AG20443 (cell line): ENCODE measurements around the gene PARPBP.
"Not testable (repeated sequence)": the region's sequence is repeated elsewhere in the genome, so short reads cannot be mapped to it uniquely, and the experiment has no call there.

ENCODE experiments used
- DNase-seq: peaks from one replicate; pipeline ENCODE4 v3.0.0; 2012; ENCODE audit warnings: low spot score, mixed read lengths

PARPBP gene

DNA sequence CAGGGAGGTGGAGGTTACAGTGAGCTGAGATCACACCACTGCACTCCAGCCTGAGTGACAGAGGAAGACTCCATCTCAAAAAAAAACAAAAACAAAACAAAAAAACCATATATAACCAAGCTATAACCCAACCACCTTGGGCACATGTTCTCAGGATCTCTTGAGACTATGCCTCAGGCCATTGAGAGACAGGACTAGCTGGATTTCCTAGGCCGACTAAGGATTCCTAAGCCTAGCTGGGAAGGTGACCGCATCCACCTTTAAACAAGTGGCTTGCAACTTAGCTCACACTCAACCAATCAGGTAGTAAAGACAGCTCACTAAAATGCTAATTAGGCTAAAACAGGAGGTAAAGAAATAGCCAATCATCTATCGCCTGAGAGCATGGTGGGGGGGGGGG, 35.2 kb downstream of the PARPBP start:
- DNase-seq, result not testable (repeated sequence)

DNA sequence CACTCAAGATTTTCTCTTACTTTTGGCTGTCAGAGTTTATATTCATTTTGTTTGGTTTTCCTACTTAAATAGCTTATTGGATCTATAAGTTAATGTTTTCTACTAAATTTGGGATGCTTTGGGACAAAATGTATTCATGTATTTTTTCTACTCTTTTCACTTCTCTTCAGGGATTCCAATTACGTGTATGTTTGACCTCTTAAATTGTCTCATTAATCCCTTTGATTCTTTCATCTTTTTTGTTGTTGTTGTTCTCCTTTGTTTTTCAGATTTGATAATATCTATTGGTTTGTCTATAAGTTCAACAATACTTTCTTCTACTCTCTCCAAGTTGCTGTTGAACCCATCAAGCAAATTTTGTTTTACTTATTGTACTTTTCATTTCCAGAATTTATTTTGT, 43.4 kb downstream of the PARPBP start:
- no peak for DNase-seq

DNA sequence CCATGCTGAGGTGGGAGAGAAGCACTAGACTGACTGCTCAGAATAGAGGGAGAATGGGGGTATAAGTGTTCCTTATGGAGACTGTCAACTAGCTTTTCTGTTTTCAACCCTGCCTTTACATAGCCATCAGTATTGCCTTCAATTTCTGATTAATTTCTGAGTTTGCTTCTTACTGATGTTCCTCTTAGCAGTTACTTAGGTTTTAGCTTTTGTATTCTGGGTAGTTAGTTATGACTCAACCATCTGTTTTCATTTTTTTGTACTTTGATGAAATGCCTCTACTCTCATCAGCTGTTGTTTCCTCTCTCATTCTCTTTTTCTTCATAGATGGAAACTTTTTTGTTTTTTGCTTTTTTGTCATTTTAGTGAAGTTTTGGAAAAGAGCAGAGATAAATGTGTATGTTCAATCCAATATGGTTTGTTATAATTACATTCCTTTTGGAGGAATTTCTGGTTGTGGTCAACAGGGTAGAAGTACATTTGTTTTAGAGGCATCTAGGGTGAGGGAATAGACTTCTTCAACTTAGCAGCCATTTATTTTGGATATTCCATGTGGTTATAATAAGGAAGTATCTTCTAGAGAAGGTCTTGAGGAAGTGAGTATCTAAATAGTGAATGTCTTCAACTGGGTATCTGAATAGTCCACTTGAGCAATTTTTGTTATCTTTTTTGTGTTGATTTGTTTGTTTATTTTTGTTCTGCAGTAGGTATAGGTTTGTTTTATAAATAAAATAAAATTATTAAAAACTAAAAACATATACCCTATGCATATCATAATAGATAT, 48.0 kb downstream of the PARPBP start:
- DNase-seq, result peak; percentile 21

DNA sequence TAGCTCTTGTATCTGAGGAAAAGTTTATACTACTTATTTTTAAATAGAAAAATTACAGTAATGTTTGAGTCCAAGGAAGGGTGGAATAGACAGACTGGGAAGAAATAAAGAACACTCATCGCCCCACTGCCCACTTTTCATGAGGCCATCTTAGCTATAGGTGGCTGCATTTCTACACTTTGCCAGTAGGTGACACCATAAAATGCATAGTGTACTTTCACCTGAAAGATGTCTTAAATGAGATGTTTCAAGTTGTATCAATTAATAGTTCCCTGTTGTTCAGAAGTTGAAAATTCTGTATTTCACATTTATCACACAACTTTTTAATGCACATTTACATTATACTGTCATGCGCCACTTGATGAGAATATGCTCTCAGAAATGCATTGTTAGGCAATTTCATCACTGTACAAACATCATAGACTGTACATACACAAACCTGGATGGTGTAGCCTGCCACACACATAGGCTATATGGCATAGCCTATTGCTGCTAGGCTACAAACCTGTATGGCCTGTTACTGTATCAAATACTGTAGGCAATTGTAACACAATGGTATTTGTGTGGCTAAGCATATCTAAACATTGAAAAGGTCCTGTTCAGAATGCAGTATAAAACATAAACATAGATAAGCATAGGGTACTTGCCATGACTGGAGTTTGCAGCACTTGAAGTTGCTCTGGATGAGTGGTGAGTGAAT, 50.1 kb downstream of the PARPBP start:
- no peak for DNase-seq

DNA sequence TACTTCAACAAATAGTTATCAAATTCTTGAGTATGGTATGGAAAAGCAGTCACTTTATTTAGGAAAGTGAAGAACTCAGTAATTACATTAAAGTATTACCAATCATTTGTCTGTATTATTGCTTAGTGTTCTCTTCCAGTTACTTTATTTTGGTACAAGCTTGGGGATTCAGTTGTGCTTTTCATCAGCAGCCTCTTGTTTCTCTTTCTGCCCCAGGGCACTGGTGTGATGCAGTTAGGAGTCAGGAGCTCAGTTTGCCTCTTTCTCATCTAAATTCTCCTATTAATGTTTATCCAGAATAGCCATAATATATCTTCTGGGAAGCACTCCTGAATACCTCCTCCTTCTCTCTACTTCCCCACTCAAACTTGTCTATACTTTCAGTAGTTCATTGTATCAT, 52.0 kb downstream of the PARPBP start:
- no peak for DNase-seq

DNA sequence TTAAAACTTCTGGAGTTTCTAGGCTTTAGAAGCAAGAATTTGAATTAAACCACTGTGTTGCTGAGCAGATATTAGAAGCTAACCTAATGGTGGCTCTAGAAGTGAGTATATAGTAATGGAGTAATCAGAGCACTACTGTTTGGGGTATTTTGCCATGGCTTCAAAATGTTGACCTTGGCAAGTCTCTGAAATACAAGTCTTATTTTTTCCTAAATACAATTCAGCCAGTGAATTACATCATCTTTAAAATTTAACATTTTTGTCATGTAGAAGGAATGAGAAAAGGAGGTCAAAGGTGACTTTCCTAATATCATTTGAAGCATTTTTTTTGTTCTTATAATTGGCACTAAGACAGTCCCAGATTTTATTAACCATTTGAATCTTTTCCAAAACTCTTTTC, 52.5 kb downstream of the PARPBP start:
- peak; percentile 43 for DNase-seq

DNA sequence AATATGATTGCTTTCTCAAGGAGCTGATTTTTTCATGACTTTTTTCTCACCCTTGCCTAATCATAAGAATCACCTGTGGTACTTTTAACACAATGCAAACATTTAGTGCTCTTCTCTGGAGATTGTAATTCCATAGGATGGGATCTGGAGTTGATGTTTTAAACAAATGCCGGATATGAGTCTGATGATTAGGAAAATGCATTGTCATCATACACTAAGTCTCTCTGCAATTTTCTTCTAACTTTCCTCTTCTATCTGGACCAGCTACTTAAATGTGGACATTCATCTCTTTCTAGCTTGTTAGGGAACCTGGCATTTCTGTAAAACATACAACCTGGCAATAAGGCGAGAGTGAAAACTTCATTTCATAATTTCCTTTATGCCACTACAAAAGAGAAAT, 54.1 kb downstream of the PARPBP start:
- DNase-seq, result no peak

DNA sequence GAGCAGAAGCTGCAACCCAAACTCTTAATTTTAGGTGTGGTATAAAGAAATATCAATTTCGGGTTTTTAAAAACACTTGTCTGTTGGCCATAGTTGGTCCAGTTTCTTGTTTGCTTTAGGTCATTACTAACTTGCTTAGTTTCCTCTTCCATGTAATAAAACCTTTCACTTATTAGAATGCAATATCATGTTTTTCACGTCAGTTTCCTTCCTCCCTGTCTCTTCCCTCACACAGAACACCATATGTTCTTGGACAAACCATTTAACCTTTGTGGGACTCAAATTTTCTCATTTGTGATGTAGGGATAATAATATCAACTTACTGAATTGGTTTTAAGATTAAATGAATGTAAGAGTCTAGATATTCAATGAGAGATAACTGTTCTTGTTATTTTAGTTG, 54.8 kb downstream of the PARPBP start:
- no peak for DNase-seq

DNA sequence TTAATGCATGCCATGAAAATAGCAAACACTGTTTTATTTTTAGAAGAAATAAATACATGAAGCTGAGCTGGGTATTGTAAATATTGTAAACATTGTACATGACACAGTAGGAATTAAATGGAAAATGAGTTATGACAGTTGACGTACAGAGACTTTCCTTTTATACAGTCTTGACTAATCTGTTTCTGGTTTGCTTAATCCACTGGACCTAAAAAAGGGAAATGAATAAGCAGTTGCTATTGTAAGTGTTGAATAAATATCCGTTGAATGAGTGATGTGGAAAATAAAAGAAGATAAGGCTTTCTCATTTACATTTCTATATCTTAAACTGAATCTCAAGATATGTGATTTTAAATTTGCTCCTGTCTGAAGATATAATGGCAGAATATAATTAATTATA, 62.7 kb downstream of the PARPBP start:
- no peak for DNase-seq

DNA sequence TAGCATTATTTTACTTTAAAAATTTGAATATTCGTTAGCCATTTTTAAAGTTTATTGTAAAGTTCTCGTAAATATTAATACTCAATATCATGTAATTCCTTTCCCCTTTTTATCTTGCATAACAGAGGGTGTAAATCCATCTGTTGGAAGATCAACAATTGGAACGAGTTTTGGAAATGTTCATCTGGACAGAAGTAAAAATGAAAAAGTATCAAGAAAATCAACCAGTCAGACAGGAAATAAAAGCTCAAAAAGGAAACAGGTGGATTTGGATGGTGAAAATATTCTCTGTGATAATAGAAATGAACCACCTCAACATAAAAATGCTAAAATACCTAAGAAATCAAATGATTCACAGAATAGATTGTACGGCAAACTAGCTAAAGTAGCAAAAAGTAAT, 75.8 kb downstream of the PARPBP start:
- no peak for DNase-seq

DNA sequence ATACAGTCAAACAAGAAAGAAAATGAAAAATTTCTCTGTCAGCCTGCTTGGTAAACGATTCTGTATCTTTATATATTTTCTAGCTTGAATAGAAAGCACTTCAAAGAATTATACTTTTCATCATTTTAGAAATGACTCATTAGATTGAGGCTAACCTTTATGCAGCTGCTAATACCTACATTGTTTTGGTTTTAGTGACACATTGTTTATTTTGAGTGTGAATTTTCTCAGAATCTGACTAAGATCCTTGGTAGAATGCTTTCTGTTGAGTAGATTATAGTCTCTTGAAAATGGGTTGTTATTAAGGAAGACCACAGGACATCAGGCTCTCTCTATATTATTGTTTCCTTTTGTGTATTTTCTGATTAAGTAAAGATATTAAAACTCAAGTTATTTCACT, 77.8 kb downstream of the PARPBP start, which contains the start of gene PMCH:
PMCH (minus strand) TSS at position 45 of the 400 bp plus-strand sequence. CDS start 63 bp downstream, outside the sequence.
- peak; percentile 8 for DNase-seq

DNA sequence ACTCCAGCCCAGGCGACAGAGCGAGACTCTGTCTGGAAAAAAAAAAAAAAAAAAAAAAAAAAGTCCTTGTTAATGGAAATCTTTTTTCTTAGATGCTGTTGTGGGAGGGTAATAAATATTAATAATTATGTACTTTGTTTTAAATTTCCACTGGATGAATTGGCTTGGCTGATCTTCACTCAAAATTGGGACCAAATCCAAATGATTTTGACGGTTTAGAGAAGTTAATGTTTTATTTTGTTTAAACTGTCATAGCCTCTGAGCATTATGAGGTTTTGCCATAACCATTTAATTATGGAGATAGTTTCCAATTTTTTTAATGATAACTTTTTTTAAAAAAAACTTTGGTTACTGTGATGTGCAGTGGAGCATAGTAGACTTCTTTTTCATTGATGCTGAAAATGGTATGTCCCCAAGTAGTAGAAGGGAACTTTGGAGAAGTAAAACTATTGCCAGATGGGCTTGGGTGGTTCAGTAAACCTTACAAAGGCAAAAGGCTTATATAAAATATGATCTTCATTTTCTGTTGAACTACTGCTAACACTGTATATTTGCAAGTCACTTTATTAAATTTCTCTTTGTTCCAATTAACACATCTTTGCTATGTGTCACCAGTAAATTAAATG, 81.6 kb downstream of the PARPBP start:
- no peak for DNase-seq

DNA sequence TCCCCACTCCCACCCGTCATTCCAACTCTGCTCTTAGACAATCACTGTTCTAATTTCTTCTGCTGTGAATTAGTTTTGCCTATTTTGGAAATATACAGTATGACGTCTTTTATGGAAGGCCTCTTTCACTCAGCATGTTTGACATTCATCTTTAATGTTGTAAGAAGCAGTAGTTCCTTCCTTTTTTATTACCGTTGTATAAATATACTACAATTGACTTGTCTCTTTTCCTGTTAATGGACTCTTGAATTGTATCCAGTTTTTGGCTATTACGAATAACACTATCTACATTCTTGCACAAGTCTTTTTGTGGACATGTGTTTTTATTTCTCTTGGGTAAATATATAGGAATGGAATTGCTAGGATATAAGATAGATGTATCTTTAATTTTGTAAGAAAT, 82.6 kb downstream of the PARPBP start:
- DNase-seq, result no peak

DNA sequence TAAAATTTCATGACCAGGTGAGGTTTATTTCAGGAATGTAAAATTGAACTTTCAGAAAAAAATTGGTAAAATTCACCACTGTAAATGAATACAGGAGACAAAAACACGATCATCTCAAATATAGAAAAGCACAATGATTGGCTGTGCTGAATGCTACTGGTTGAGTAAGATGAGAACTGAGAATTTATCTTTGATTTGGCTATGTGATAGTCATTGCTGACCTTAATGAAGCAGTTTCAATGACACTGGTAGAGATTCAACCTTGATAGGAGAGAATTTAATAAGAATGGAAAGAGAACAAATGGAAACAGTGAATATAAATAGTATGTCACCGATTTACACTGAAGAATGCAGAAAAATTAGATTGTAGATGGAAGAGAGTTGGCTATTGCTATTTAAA, 84.0 kb downstream of the PARPBP start:
- DNase-seq, result no peak

DNA sequence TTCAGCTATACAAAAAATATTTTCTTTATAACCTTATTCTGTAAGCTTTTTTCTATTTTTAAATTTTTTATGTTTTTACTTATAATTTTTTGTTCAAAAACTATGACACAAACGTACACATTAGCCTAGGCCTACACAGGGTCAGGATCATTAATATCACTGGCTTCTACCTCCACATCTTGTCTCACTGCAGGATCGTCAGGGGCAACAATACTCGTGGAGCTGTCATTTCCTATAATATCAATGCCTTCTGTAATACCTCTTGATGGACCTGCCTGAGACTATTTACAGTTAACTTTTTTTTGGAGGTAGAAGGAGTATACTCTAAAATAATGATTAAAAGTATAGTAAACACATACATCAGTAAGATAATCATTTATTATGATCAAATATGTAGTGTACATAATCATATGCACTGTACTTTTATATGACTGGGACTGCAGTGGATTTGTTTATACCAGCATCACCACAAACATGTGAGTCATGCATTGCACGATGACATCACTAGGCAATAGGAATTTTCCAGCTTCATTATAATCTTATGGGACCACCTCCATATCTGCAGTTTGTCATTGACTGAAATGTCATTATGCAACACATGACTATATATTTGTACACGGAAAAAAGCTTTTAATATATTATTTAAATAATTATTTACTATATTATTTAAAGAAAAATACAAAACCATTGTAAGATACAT, 96.2 kb downstream of the PARPBP start:
- peak; percentile 31 for DNase-seq

DNA sequence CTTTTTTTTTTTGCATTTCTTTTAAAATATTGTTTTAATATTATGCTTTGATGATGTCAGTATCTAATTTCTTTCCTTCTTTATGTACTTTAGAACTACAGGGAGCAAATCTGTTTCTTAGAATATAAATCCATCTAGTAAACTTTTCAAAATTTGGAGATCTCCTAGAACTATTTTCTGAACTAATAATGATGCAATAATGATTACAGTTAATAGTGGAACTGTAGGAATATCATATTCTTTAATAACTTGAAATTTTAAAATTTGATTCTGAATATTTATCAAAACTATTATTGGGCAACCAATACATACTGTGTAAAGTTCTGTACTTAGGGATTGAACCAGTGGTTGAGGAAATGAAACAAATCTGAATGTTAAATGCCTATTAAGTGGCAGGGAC, 100.8 kb downstream of the PARPBP start:
- no peak for DNase-seq

DNA sequence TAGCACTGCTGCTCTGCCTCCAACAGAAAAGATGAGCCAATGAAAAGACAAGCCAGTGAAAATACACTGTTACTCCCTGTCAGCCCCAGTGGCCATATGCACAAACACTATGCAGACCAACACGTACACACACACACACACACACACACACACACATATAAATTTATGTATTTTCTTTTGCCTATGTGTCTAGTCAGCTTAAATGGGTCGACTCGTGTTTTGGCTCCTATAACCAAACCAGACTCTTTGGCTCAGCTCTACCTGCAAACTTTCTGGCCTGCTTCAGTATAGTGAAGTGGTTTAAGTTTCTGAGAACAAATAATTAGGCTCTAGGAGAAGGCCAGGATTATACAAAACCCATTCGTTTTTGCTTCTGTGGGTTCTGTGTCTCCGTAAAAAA, 108.0 kb downstream of the PARPBP start:
- DNase-seq, result no peak

DNA sequence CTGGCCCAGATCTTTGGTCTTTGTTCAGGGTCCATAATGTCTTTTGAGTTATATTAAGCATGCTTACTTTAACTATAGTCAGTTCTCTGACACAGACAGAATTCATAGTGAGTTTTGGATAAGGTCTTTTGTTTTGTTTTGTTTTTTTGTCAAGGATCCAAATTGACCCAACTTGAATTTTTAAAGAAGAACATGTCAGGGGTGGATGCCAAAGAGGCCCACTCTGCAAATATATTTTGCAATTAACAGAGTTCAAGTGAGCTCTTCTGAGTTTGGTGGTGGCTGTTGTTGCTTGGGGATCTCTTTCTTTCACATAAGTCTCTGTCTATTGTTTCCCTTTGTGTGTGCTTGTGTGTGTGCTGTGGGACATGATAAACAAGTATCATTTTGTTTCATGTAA, 112.1 kb downstream of the PARPBP start:
- DNase-seq, result no peak

DNA sequence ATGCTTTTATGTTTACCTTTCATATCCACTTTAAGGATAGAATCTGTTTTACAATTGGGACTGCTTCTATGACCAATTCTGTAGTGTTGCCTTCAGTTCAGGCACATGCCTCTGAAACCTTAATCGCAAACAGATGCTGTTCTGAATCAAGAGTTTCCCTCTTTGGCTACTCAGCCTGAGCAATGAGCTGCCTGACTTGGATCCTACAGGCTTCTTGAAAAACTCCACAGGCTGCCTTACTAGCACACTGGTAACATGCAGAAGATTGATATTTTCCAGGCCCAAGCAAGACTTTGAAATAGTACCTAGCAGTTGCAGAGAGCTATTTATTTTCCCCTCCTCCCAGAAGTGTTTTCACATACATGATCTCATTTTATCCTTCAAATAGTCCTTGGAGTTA, 112.5 kb downstream of the PARPBP start:
- peak; percentile 70 for DNase-seq

DNA sequence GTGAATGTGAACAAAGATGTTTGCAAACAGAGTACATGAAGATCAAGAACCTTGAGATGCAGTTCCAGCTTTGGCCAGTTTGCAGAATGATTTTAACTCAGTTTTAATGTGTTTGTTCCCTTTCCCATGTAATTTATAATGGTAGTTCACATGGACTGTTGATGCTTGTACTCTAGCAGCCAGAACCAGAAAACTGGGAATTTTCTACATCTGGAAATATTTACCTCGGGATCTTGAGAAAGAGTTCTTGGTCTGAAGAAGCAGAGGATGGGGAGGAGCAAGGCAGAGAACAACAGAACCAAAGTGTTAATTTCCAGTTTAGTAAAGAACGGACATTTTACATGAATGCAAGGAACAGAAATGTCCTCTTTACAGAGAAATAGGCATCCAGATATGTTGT, 114.6 kb downstream of the PARPBP start:
- peak; percentile 9 for DNase-seq

DNA sequence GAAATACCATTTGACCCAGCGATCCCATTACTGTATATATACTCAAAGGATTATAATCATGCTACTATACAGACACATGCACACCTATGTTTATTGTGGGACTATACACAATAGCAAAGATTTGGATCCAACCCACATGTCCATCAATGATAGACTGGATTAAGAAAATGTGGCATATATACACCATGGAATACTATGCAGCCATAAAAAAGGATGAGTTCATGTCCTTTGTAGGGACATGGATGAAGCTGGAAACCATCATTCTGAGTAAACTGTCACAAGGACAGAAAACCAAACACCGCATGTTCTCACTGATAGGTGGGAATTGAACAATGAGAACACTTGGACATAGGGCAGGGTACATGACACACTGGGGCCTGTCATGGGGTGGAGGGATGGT, 120.9 kb downstream of the PARPBP start:
- DNase-seq, result not testable (repeated sequence)
